GM12865 (cell line): ENCODE results near the gene BMERB1.
"Not testable (repeated sequence)": the region's sequence is repeated elsewhere in the genome, so short reads cannot be mapped to it uniquely, and the experiment has no call there.

Source experiments
- DNase-seq: peaks from one replicate; pipeline ENCODE4 v3.0.0; 2010; ENCODE audit warnings: low read depth
- H3K4me3 ChIP-seq: 2 replicates; pipeline ENCODE4 v1.5.1; 2011; ENCODE audit warnings: mild to moderate bottlenecking, low read depth, low read length, control low read depth
- CTCF ChIP-seq: IDR thresholded peaks from 2 replicates; pipeline ENCODE4 v1.5.1; 2011; ENCODE audit warnings: low read length, control low read depth, low read depth, inconsistent platforms; ENCODE audit not compliant: insufficient read depth; ENCODE audit errors: missing control alignments

BMERB1 gene

GRCh38 chr16:15466886-15467781 lies 32.7 kb downstream of the BMERB1 start:
- no peak for DNase-seq
- no peak for TF ChIP-seq CTCF

GRCh38 chr16:15476971-15477370 lies 42.6 kb downstream of the BMERB1 start:
- H3K4me3 ChIP-seq: not testable (repeated sequence)

More at GRCh38 chr16:15466886-15467781, 32.7 kb downstream of the BMERB1 start:
- H3K4me3 ChIP-seq: no peak overlapping the region

GRCh38 chr16:15477802-15478201 lies 43.4 kb downstream of the BMERB1 start:
- no peak for TF ChIP-seq CTCF
- H3K4me3 ChIP-seq: no peak overlapping the region
- no peak for DNase-seq

More at GRCh38 chr16:15476971-15477370, 42.6 kb downstream of the BMERB1 start:
- DNase-seq: not testable (repeated sequence)

GRCh38 chr16:15482068-15482747 lies 47.8 kb downstream of the BMERB1 start:
- no peak for DNase-seq
- no peak for TF ChIP-seq CTCF
- no peak overlapping the region for H3K4me3 ChIP-seq

GRCh38 chr16:15482748-15483298 lies 48.4 kb downstream of the BMERB1 start:
- no peak overlapping the region for H3K4me3 ChIP-seq
- no peak for TF ChIP-seq CTCF
- DNase-seq: no peak

- H3K4me3 ChIP-seq: no peak overlapping the region
- TF ChIP-seq CTCF: no peak
- DNase-seq: no peak
These were observed 49.5 kb downstream of the BMERB1 start for GRCh38 chr16:15483857-15484256.

- DNase-seq: no peak
- no peak for TF ChIP-seq CTCF
- H3K4me3 ChIP-seq: no peak overlapping the region
These were observed 50.3 kb downstream of the BMERB1 start for GRCh38 chr16:15484662-15485061.
